GM12872 (cell line): Measurements from ENCODE around the gene CDYL.

ENCODE experiments used
- CTCF ChIP-seq: IDR thresholded peaks from 3 replicates; pipeline ENCODE4 v1.5.1; 2011; ENCODE audit warnings: low read depth, mild to moderate bottlenecking, low read length, moderate library complexity; ENCODE audit not compliant: insufficient read depth

Gene CDYL

DNA sequence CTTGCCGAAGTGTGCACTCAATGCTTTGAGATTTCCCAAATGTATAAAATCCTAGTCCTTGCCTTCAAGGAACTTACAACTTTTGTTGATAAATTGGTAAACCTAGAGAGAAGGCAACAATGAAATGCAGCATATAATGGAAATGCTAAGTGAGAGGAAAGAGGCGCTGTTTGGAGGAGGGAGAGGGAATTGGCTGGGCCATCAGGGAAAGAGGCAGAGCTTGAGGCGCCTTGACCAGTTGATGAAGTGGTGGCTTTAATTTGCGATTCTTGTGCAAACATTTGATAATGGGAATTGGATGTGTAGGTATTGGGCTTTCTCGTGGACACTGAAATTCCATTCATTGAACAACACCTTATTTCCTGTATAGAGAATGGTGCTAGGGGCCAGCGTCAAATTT is 1.9 kb upstream of the CDYL start:
- TF ChIP-seq CTCF: no peak

- no peak for TF ChIP-seq CTCF
Measured at GRCh38 chr6:4774715-4775493, 1.3 kb upstream of the CDYL start.

DNA sequence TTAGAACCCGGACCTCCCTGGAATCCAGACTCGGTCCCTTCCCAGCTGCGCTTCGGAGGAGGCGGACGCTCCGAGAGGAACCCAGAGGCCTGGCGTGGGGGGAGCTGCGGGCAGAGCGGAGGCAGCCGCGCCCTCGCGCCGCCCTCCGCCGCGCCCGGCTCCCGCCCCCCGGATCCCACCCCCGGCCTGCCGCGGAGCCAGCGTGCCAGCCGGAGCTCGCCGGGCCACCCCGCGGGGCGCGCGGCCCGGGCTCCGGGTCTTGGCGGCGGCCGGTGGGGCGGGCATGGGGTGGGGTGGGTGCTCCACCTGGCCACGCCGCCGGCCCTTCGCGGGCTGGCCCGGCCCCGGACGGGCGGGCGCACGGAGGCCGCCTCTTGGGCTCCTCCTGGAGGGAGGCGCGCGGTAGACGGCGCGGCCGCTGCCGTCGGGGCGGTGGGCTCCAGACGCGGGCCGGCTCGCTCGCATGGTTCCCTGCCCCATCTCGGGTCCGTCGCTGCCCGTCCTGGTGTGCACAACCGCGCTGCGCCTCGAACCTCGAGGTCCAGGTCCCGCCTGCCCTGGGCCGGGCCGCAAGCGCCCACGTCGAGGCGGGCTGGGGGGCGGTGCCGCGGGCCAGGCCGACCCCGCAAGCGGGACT is 592 bp upstream of the CDYL start:
- TF ChIP-seq CTCF: no peak

GRCh38 chr6:4776493-4777393 is 539 bp downstream of the CDYL start:
- TF ChIP-seq CTCF: no peak

DNA sequence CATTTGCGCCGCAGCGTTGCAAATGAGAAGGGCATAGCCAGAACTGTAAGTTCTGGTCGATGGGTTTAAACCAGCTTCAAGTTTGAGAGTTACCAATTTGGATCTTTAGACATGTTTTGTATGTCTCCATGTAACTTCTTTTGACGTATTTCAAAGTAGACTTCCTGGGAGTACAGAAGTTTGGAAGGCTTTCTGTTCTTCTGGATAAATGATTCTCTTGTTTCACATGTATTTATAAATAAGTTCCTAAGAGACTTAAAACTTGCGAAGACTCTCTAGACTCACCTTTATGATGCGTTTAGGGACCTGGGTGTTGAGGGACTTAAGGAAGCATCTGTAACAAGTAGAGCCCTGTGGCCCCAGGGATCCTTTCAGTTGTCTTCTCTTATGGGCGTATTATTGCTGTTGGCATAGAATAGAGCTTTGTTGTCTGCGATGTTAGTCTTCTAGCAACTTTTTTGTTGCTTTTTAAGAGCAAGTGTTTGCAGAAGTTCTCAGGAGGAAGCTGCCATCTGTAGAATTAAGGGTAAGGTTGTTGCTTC is 1.3 kb downstream of the CDYL start:
- TF ChIP-seq CTCF: no peak

DNA sequence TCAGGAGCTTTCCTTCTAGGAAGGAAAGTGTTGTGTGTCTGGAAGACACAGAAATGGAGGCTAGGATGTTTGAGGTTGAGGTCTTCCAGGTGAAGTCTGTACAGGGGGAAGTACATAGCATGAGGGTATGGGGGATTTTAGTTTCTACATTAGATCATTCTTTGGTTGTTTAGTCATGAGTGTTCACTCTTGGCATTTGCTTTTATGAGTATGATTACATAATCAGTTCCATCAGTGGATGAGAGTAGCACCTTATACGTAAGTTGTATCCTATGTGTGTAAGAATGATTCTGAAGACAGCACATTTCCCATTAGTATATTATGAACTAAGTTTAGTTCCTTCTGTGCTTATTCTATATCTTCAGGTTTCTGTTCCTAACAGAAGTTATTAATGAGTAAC is 1.9 kb downstream of the CDYL start:
- TF ChIP-seq CTCF: no peak

DNA sequence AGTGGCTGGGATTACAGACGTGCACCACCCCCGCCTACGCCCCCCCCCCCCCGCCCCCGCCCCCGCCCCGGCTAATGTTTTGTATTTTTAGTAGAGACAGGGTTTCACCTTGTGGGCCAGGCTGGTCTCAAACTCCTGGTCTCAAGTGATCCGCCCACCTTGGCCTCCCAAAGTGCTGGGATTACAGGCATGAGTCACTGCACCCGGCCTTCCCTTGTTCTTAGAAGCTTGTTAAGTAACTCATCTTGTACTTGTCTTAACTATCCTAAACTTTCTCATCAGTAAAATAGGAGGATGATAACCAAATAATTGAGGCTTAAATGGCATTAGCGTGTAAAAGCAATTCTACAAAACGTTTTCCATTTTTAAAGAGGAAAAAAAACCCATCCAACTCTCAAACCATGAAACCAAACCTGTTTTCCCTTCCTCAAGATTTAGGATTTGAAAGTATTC is 4.2 kb downstream of the CDYL start:
- no peak for TF ChIP-seq CTCF
